Subcutaneous adipose tissue (tissue), 4 donors: ENCODE results near the gene AQP10. TPM values are rescaled to one million over a fixed set of nuclear protein-coding genes. Genes with fewer than 3 reads are reported as not detected.

Experiments
- CTCF ChIP-seq: fragments of 450-650 bp; IDR thresholded peaks from one replicate; pipeline ENCODE4 v1.5.1; 2016; ENCODE audit warnings: low read depth, mild to moderate bottlenecking, control low read depth, antibody characterized with exemption, moderate library complexity
- small RNA-seq: library from RNA; depleted of rRNA; stranded (forward); fragments of <200 nt; gene quantifications from one replicate; pipeline ENCODE3, GENCODE V24; 2016
- total RNA-seq, 4 donors: library from RNA; depleted of rRNA; stranded (reverse); fragments of >200 nt; gene quantifications; one replicate each; pipeline ENCODE4 v1.1.0, GENCODE V29; 2016

Gene AQP10
- total RNA-seq, 4 donors from 2014 or later, result not detected

DNA sequence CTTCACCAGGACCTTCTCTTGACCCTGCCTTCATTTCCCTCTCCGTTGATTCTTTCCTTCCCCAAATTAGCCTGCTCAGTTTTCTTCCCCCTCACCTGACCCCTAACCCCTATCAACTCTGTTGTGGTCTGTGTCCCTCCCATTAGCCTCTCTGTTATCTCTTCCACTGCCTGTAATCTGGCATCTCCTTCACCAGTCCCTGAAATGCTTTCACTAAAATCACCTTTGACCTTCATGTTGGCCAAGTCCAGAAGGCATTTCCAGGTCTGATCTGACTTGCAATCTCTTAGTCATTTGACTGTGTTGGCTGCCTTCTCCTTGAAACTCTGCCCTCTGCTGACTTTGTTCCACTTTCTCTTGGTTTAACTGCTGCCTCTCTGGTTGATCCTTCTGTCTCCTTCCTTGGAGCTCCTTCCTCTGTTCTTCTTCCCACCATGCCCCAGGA is 32.6 kb downstream of the AQP10 start:
- TF ChIP-seq CTCF, result no peak

DNA sequence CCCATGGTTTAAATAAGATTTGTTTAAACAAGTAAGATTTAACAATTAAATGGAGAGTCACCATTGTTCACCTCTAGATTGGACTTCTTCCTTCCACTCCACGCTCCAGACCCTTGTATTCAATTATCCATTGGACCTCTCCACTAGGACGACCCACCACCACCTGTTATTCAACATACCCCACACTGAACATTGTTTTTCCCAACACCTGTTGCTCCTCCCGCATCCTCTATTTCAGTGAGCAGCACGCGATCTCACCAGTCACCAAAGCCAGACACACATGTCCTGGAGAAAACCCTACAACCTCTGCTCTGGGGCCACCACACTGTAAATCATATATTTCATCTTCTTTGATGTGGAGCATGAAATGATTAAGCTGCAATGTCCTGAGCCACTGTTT is 33.1 kb downstream of the AQP10 start:
- no peak for TF ChIP-seq CTCF

DNA sequence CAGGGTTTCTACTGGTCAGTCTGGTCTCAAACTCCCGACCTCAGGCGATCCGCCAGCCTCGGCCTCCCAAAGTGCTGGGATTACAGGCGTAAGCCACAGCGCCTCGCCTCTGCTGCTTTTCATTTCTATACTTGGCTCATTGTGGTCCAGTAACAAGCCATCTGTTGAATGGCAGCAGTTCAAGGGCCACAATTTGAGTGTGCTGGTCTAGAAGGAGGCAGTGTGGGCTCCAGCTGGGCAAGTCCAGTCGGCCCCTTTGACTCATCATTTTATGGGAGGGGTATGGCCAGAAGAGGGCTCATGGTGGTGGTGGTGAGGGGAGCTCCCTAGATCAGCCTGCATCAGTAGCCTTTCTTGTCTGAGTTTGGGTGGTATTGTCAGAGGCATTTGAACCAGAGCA is 37.6 kb downstream of the AQP10 start:
- no peak for TF ChIP-seq CTCF

- TF ChIP-seq CTCF, result no peak
Observed at GRCh38 chr1:154360288-154360687, 39.4 kb downstream of the AQP10 start.

GRCh38 chr1:154361357-154361756 is 40.5 kb downstream of the AQP10 start:
- no peak for TF ChIP-seq CTCF

- TF ChIP-seq CTCF, result no peak
Observed at GRCh38 chr1:154371436-154371835, 50.5 kb downstream of the AQP10 start.

Small RNA genes within 50 kb of the gene (small RNA-seq; reads per million reads assigned to genes)
- gene RF00273 (not detected), gene RNU6-121P (not detected), gene RNU6-239P (not detected), gene RNU7-57P (not detected)

Other genes with a start within 250 kb of the AQP10 start
- under 1 TPM in 1 of 4 donors, not detected in 3; 0.22 TPM for gene NUP210L, start 166.0 kb upstream of the AQP10 start, total RNA-seq
- 100 to 1,000 TPM; 208 to 305 (median 294) TPM for gene TPM3, start 129.0 kb upstream of the AQP10 start, total RNA-seq
- gene CFAP141, start 114.8 kb upstream of the AQP10 start, total RNA-seq, result not detected
- gene UBAP2L, start 100.1 kb upstream of the AQP10 start, total RNA-seq, result 10 to 100 TPM; 58.8 to 75.7 (median 64.7) TPM
- 100 to 1,000 TPM in 1 of 4 donors, 10 to 100 TPM in 3; 84.9 to 105 (median 89.9) TPM for gene HAX1, start 48.5 kb upstream of the AQP10 start, total RNA-seq
- 10 to 100 TPM; 39.6 to 46.5 (median 44.6) TPM for gene ATP8B2, start 4.4 kb downstream of the AQP10 start, total RNA-seq
- 10 to 100 TPM; 24.4 to 39.4 (median 27.8) TPM for gene IL6R, start 84.2 kb downstream of the AQP10 start, total RNA-seq
- gene TDRD10, start 181.1 kb downstream of the AQP10 start, total RNA-seq, result 1 to 10 TPM; 3.7 to 9.0 (median 7.0) TPM
- 10 to 100 TPM; 11.6 to 55.0 (median 25.8) TPM for gene SHE, start 181.3 kb downstream of the AQP10 start, total RNA-seq
- gene UBE2Q1, start 237.6 kb downstream of the AQP10 start, total RNA-seq, result 10 to 100 TPM; 18.5 to 42.2 (median 24.7) TPM
- gene CHRNB2, start 246.7 kb downstream of the AQP10 start, total RNA-seq, result not detected